Right lobe of liver (tissue), 6 donors: Measurements from ENCODE around the gene ABCB8. TPM values are rescaled to one million over a fixed set of nuclear protein-coding genes. Genes with fewer than 3 reads are reported as not detected.

Experiments
- ATAC-seq, 4 donors: fragments of 200-7000 bp; cut with Tn5 transposase; one replicate each; pipeline ENCODE4 v1.9.1; 2020; ENCODE audit warnings: mild to moderate bottlenecking in 4 of 4, moderate library complexity in 4 of 4
- DNase-seq, 3 donors: peaks; one replicate each; pipeline ENCODE4 v3.0.0-alpha.2; 2020
- H3K27ac ChIP-seq, 3 donors: fragments of 200-600 bp; one replicate each; pipeline ENCODE4 v1.8.0; 2022
- H3K27me3 ChIP-seq, 2 donors: fragments of 200-600 bp; one replicate each; pipeline ENCODE4 v1.8.0; 2022
- H3K36me3 ChIP-seq, 4 donors: fragments of 200-600 bp; sonication (generic) in 1 of 4; one replicate each; pipeline versions ENCODE4 v1.5.1 to v1.8.0; 2017 to 2022; ENCODE audit warnings: control low read depth in 1 of 4
- H3K4me1 ChIP-seq, 4 donors: fragments of 200-600 bp; sonication (generic) in 1 of 4; one replicate each; pipeline versions ENCODE4 v1.5.1 to v1.8.0; 2017 to 2022; ENCODE audit warnings: control low read depth in 1 of 4
- H3K4me3 ChIP-seq, 3 donors: fragments of 200-600 bp; one replicate each; pipeline ENCODE4 v1.8.0; 2022
- H3K9me3 ChIP-seq, 4 donors: fragments of 200-600 bp; sonication (generic) in 1 of 4; one replicate each; pipeline versions ENCODE4 v1.5.1 to v1.8.0; 2017 to 2022; ENCODE audit warnings: control low read depth in 1 of 4
- CTCF ChIP-seq, 4 donors: fragments of 200-600 bp in 3 of 4; fragments of 450-650 bp in 1 of 4; IDR thresholded peaks; one replicate each; pipeline versions ENCODE4 v1.5.1 to v1.8.0; 2016 to 2022; ENCODE audit warnings: antibody characterized with exemption in 4 of 4, mild to moderate bottlenecking in 2 of 4
- POLR2A ChIP-seq: fragments of 450-650 bp; IDR thresholded peaks from one replicate; pipeline ENCODE4 v1.6.1; 2017; ENCODE audit warnings: antibody characterized with exemption, mild to moderate bottlenecking
- WGBS: methylation state at CpG from one replicate; pipeline ENCODE4 v1.1.6; 2018; ENCODE audit warnings: low coverage, low lambda C conversion rate; ENCODE audit not compliant: insufficient coverage; ENCODE audit errors: missing lambda C conversion rate; 5-methylcytosine and 5-hydroxymethylcytosine counted together
- intact Hi-C, 2 donors: fragments of 100-400 bp; cut with DNase I; formaldehyde crosslinking; loops; one replicate each; pipeline versions ENCODE4 v1.11.2 to v1.14.1; 2022
- total RNA-seq, 6 experiments: library from RNA; depleted of rRNA in 2 of 6; stranded (reverse); fragments of >200 nt in 2 of 6; fragmentation: NEBNext Ultra II Directional in 3 of 6; extraction: Animal tissue kit (Norgen Biotek cat#: 25700) in 3 of 6; gene quantifications; one replicate each; pipeline versions ENCODE4 v1.1.0 to v1.2.4, GENCODE V29; 2016 to 2023
- donor health status: DM: no; HTN: yes; CAD: no.
- donor health status: DM: no; HTN: no; CAD: no.
- donor health status: DM: no; HTN: no; CAD: no.
- donor health status: DM: no; HTN: yes; CAD: no.
- donor health status: DM: no; HTN: yes; CAD: no.

Gene ABCB8
- total RNA-seq, 6 experiments from 2014 or later: 22.3 to 33.8 (median 26.8) TPM

DNA sequence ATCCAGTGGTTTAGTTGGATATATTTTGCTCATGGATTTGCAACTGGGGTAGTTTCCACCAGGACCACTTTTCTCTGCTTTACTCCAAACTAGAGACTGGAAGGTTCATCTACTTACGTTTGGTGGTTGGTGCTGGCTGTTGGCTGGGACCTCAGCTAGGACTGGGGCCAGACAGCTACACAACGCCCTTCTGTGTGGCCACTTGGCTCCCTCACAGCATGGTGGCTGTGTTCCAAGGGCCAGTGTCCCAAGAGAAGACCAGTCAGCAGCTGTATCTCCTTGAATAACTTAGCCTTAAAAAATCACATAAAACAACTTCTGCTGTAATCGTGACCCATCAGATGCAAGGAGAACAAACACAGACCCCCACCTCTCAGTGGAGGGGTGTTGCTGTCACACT is 45.9 kb upstream of the ABCB8 start:
- Histone ChIP-seq H3K36me3 (no peaks in the 10 kb centered on the region), H3K4me1 (no peaks in the 10 kb centered on the region), H3K4me3 (no peak overlapping the region), H3K27ac (no peak overlapping the region), H3K27me3 (no peaks in the 10 kb centered on the region), H3K9me3 (no peaks in the 10 kb centered on the region)
- intact Hi-C loops: loop anchor here in 1 of 2 donors (10.0 kb wide), 1 partner anchor 88 kb away; no protein-coding TSS in a partner anchor
- 19% methylated on average over 3 of the region's 3 CpGs for WGBS
- TF ChIP-seq CTCF (IDR thresholded peaks at IDR 0.05) (no peak), POLR2A (no peak)
- DNase-seq: peak in 1 of 3 donors; percentile 51
- no peak for ATAC-seq

DNA sequence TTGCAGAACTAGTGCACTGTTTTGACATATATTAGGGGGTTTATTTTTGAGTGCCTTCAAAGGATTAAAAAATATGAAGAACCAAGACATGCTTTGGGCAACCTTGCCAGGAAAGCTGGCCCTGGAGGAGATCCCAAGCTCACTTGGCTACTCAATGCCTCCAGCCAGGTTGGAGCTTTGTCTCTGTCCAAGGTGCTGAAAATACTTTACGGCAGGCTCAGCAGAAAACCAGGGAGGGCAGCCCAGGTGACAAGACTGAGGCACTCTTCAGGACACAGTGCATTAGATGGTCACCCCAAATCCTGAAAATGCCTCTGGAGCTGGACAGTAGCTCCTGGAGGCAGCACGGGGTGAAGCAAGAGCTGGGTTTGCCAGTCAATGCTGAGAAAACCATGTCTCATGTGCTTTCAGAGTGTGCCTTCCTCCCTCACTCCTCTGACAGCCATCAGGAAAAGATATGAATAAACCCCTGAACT is 44.3 kb upstream of the ABCB8 start:
- H3K27me3 ChIP-seq: no peaks in the 10 kb centered on the region
- TF ChIP-seq POLR2A (no peak), CTCF (IDR thresholded peaks at IDR 0.05) (no peak)
- peak in 1 of 4 donors; percentile 31 for ATAC-seq
- intact Hi-C loops: loop anchor here in 1 of 2 donors (10.0 kb wide), 1 partner anchor 89 kb away; no protein-coding TSS in a partner anchor
- no peaks in the 10 kb centered on the region for H3K9me3 ChIP-seq
- DNase-seq: peak in 1 of 3 donors; percentile 40
- H3K27ac ChIP-seq: no peak overlapping the region
- no peak overlapping the region for H3K4me3 ChIP-seq
- H3K4me1 ChIP-seq: no peaks in the 10 kb centered on the region
- 0% methylated on average over 2 of the region's 2 CpGs for WGBS
- no peaks in the 10 kb centered on the region for H3K36me3 ChIP-seq

GRCh38 chr7:150986099-150986512 is 42.1 kb upstream of the ABCB8 start:
- ATAC-seq: peak; percentile 56 to 73 (median 64)
- Histone ChIP-seq H3K9me3 (no peaks in the 10 kb centered on the region), H3K27ac (no peak overlapping the region), H3K36me3 (no peaks in the 10 kb centered on the region), H3K4me3 (no peak overlapping the region), H3K27me3 (no peaks in the 10 kb centered on the region), H3K4me1 (no peaks in the 10 kb centered on the region)
- intact Hi-C loops: loop anchor here in 1 of 2 donors (10.0 kb wide), 1 partner anchor 91 kb away; no protein-coding TSS in a partner anchor
- 15% methylated on average over 5 of the region's 16 CpGs for WGBS
- DNase-seq: peak in 2 of 3 donors; percentile 53 to 62
- TF ChIP-seq POLR2A: no peak
- TF ChIP-seq CTCF (IDR thresholded peaks at IDR 0.05): peak; percentile 44 to 68 (median 58)

DNA sequence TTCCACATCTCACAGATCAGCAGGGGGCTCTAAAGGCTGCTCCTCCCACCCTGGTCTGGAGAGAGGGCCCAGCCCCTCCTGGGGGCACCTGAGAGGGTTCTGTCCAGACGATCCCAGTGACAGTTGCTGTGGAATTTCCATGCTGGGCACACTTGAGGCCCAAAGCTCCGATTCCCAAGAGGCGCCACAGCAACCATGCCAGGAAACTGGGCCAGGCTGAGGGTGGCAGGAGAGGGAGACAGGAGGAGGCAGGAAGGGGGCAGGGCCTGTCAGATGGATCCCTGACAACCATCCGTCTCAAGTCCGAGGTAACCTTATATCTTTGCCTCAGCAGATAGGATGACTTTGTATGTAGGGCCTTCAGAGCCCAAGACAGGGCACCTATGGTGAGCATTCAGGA is 41.7 kb upstream of the ABCB8 start:
- WGBS: no CpG with 5 or more reads among the region's 5 CpGs
- TF ChIP-seq CTCF (IDR thresholded peaks at IDR 0.05) (no peak), POLR2A (no peak)
- DNase-seq (peak in 2 of 3 donors; percentile 5 to 46), ATAC-seq (no peak)
- Histone ChIP-seq H3K9me3 (no peaks in the 10 kb centered on the region), H3K4me1 (no peaks in the 10 kb centered on the region), H3K36me3 (no peaks in the 10 kb centered on the region), H3K27ac (no peak overlapping the region), H3K4me3 (no peak overlapping the region), H3K27me3 (no peaks in the 10 kb centered on the region)
- intact Hi-C loops: loop anchor here in 1 of 2 donors (10.0 kb wide), 1 partner anchor 92 kb away; no protein-coding TSS in a partner anchor
